ENCODE data around the gene DPYSL3.
"Not testable (repeated sequence)": the region's sequence is repeated elsewhere in the genome, so short reads cannot be mapped to it uniquely, and the experiment has no call there.

Gene DPYSL3

GRCh38 chr5:147509710-147510651 lies at the start of gene DPYSL3:
DPYSL3 (minus strand) TSS chr5:147510068; CDS start chr5:147509858, 210 bp downstream.
- DNase-seq (ENCODE audit: low spot score) = peak; percentile 58

- DNase-seq (ENCODE audit: low spot score) = no peak
These were observed 49.0 kb upstream of the DPYSL3 start for GRCh38 chr5:147558826-147559225.

GRCh38 chr5:147557876-147558745 lies 48.2 kb upstream of the DPYSL3 start:
- DNase-seq (ENCODE audit: low spot score) = no peak

GRCh38 chr5:147555176-147555575 lies 45.3 kb upstream of the DPYSL3 start:
- no peak for DNase-seq (ENCODE audit: low spot score)

- DNase-seq (ENCODE audit: low spot score) = no peak
These were observed 44.5 kb upstream of the DPYSL3 start for GRCh38 chr5:147554261-147554817.

GRCh38 chr5:147553817-147554216 lies 43.9 kb upstream of the DPYSL3 start:
- not testable (repeated sequence) for DNase-seq (ENCODE audit: low spot score)

GRCh38 chr5:147552897-147553296 lies 43.0 kb upstream of the DPYSL3 start:
- DNase-seq (ENCODE audit: low spot score) = no peak

- no peak for DNase-seq (ENCODE audit: low spot score)
These were observed 41.8 kb upstream of the DPYSL3 start for GRCh38 chr5:147551677-147552076.

GRCh38 chr5:147547730-147548129 lies 37.9 kb upstream of the DPYSL3 start:
- no peak for DNase-seq (ENCODE audit: low spot score)

- no peak for DNase-seq (ENCODE audit: low spot score)
These were observed 34.7 kb upstream of the DPYSL3 start for GRCh38 chr5:147544556-147544955.

- no peak for DNase-seq (ENCODE audit: low spot score)
These were observed 29.2 kb upstream of the DPYSL3 start for GRCh38 chr5:147539053-147539452.

- DNase-seq (ENCODE audit: low spot score) = no peak
These were observed 28.4 kb upstream of the DPYSL3 start for GRCh38 chr5:147538236-147538635.

- no peak for DNase-seq (ENCODE audit: low spot score)
These were observed 24.5 kb upstream of the DPYSL3 start for GRCh38 chr5:147534172-147534951.

GRCh38 chr5:147532156-147532555 lies 22.3 kb upstream of the DPYSL3 start:
- no peak for DNase-seq (ENCODE audit: low spot score)

GRCh38 chr5:147530530-147531389 lies 20.9 kb upstream of the DPYSL3 start:
- DNase-seq (ENCODE audit: low spot score) = no peak

GRCh38 chr5:147523069-147523468 lies 13.2 kb upstream of the DPYSL3 start:
- no peak for DNase-seq (ENCODE audit: low spot score)

GRCh38 chr5:147522435-147522834 lies 12.6 kb upstream of the DPYSL3 start:
- no peak for DNase-seq (ENCODE audit: low spot score)

GRCh38 chr5:147520450-147520849 lies 10.6 kb upstream of the DPYSL3 start:
- DNase-seq (ENCODE audit: low spot score) = no peak

GRCh38 chr5:147519380-147519779 lies 9.5 kb upstream of the DPYSL3 start:
- DNase-seq (ENCODE audit: low spot score) = no peak

GRCh38 chr5:147517383-147517782 lies 7.5 kb upstream of the DPYSL3 start:
- DNase-seq (ENCODE audit: low spot score) = no peak

- DNase-seq (ENCODE audit: low spot score) = no peak
These were observed 5.4 kb upstream of the DPYSL3 start for GRCh38 chr5:147515269-147515668.
